ENCODE data around the gene CMIP. TPM values are rescaled to one million over a fixed set of nuclear protein-coding genes. Genes with fewer than 3 reads are reported as not detected.
A peak's percentile ranks its signal among the peaks of the same experiment; 100 is the strongest.

Gene CMIP
- total RNA-seq, 1 donor from 2014 or later, result 46.6 TPM

DNA sequence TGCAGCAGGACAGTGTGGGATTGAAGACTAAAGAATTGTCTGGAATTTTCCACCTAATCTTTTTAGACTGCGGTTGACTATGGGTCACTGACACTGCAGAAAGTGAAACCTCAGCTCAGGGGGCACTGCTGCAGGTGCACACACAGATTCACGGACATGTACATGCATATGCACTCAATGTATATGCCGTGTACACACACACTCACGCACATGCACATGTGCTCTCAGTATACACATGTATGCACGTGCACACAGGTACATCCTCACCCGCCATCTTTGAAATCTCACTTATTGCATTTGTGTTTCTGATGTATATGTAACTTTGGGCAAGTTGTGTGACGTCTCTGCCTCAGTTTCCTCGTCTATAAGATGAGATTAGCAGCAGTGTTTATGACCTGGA is 27.3 kb downstream of the CMIP start:
- Mint-ChIP-seq H3K4me1 (ENCODE audit: unreplicated experiment) (peaks cover 39% of the 10 kb centered on the region), H3K27ac (no peak overlapping the region), H3K36me3 (peaks cover 17% of the 10 kb centered on the region), H3K27me3 (no peaks in the 10 kb centered on the region), H3K4me3 (no peak overlapping the region), H3K9me3 (no peaks in the 10 kb centered on the region)
- DNase-seq (ENCODE audit: extremely low spot score, unreplicated experiment), result no peak
- TF ChIP-seq, protein P1, sequence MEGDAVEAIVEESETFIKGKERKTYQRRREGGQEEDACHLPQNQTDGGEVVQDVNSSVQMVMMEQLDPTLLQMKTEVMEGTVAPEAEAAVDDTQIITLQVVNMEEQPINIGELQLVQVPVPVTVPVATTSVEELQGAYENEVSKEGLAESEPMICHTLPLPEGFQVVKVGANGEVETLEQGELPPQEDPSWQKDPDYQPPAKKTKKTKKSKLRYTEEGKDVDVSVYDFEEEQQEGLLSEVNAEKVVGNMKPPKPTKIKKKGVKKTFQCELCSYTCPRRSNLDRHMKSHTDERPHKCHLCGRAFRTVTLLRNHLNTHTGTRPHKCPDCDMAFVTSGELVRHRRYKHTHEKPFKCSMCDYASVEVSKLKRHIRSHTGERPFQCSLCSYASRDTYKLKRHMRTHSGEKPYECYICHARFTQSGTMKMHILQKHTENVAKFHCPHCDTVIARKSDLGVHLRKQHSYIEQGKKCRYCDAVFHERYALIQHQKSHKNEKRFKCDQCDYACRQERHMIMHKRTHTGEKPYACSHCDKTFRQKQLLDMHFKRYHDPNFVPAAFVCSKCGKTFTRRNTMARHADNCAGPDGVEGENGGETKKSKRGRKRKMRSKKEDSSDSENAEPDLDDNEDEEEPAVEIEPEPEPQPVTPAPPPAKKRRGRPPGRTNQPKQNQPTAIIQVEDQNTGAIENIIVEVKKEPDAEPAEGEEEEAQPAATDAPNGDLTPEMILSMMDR (conservative IDR thresholded peaks at IDR 0.05), result no peak

DNA sequence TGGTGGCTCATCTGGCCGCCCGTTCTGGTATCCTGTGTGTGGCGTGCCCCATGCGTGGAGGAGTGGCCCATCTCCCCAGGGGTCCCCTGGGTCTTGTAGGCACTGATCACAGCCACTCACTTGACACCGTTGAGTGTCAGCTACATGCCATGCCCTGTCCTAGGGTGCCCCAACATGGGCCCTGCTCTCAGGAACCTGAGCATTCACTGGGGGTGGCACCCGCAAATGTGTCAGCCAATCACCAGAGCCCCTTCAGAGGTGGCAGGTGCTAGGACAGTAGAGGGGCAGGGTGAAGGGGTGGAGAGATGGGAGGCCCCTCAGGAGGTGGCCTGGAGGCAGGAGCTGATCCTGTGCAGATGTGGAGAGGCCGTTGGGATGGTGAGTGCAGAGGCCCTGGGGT is 27.8 kb downstream of the CMIP start:
- H3K27ac Mint-ChIP-seq, result no peak overlapping the region
- H3K9me3 Mint-ChIP-seq, result no peaks in the 10 kb centered on the region

DNA sequence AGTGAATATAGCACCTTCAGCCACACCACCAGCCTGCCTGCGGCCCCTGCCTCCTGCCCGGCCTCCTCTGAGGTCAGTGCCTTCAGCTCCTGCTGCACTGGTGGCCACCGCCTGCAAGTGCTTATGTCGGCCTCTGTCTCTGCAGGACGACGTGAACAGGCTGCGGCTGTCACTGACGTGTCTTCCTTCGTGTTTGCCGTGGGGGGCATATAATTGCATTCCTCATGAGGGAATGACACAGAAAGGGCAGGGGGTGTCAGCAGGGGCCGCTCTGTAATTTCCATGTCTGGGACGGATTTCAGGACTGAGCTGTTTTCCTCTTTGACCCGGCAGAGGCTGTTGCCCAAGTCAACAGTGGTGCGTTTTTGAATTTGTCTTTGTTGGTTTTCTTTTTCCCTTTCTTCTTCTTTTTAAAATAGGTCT is 28.5 kb downstream of the CMIP start:
- H3K27ac Mint-ChIP-seq, result peak overlapping the region; percentile 29
- peaks cover 40% of the 10 kb centered on the region for H3K4me1 Mint-ChIP-seq (ENCODE audit: unreplicated experiment)
- DNase-seq (ENCODE audit: extremely low spot score, unreplicated experiment), result no peak
- H3K9me3 Mint-ChIP-seq, result no peaks in the 10 kb centered on the region
- TF ChIP-seq, protein P1 (conservative IDR thresholded peaks at IDR 0.05), result no peak
- H3K36me3 Mint-ChIP-seq, result peaks cover 17% of the 10 kb centered on the region
- H3K4me3 Mint-ChIP-seq, result no peak overlapping the region
- no peaks in the 10 kb centered on the region for H3K27me3 Mint-ChIP-seq

More for the DNA sequence above, 27.8 kb downstream of the CMIP start:
- Mint-ChIP-seq H3K27me3 (no peaks in the 10 kb centered on the region), H3K4me3 (no peak overlapping the region), H3K4me1 (ENCODE audit: unreplicated experiment) (peaks cover 39% of the 10 kb centered on the region), H3K36me3 (peaks cover 17% of the 10 kb centered on the region)
- TF ChIP-seq, protein P1 (conservative IDR thresholded peaks at IDR 0.05), result no peak
- no peak for DNase-seq (ENCODE audit: extremely low spot score, unreplicated experiment)

DNA sequence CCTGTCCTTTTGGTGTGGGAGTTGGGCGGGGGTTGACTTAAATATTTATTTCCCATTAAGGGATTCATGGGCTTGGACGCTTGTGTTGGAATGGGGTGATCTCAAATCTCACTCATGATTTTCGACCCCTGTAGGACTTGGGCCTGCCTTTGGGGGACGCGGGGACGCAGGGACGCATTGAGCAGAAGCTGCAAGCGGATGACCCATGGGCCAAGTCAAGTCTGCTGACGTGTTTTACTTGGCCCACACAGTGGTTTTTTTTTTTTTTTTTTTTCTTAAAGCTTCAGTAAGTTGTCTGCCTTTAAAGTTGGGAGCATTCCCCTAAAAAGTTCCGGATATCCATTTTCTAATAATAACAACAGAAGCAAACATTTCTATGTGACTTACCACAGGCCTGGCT is 28.9 kb downstream of the CMIP start:
- Mint-ChIP-seq H3K27me3 (no peaks in the 10 kb centered on the region), H3K4me3 (no peak overlapping the region), H3K27ac (peak overlapping the region; percentile 29), H3K9me3 (no peaks in the 10 kb centered on the region), H3K36me3 (peaks cover 17% of the 10 kb centered on the region), H3K4me1 (ENCODE audit: unreplicated experiment) (peaks cover 42% of the 10 kb centered on the region)
- TF ChIP-seq, protein P1 (conservative IDR thresholded peaks at IDR 0.05), result no peak
- DNase-seq (ENCODE audit: extremely low spot score, unreplicated experiment), result no peak

DNA sequence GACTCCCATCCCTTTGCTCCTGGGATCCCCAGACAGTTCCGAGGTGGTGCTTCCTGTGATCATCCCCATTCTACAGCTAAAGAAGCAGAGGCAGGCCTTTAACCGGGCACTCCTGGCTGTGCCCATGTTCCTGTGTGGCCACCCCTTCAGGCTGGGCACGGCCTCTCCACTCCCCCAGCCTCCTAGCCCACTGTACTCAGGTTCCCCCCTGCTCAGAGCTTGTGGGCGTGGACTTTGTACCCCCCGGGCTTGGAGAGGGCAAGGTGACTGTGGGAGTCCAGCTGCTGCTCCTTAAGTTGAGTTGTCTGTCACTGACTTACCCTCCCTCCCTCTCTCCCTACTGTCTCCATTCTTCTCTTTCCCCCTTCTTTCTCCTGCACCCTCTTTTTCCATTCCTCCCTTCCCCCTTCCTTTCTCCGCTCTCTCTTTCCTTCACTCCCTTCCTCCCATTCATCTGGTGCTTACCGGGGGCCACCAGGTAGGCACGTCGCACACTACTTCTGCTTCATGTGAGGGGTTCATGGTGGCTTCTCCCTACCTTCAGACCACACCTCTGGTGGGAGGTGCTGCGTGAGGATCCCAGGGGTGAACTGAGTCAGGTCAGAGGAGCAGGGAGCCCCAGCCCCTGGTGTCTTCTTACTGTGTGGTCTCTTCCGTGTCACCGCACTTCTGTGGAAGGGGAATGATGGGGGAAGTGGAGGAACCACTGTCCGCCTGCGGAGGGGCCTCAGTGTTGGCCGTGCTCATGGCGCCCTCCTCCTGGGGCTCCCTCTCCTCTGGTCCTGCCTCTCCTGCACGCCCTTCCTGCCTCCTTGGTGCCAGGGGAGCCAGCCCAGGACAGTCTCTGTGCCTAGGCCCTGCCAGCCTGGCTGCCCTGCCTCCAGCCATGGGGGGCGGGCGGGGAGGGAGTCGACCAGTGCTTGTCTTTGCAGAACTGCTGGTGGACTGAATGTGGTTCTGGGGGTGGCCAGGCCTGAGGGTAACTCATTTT is 29.7 kb downstream of the CMIP start:
- no peaks in the 10 kb centered on the region for H3K9me3 Mint-ChIP-seq
- peaks cover 18% of the 10 kb centered on the region for H3K36me3 Mint-ChIP-seq
- no peak overlapping the region for H3K27ac Mint-ChIP-seq
- TF ChIP-seq, protein P1 (conservative IDR thresholded peaks at IDR 0.05), result no peak
- H3K4me3 Mint-ChIP-seq, result no peak overlapping the region
- no peaks in the 10 kb centered on the region for H3K27me3 Mint-ChIP-seq
- peaks cover 47% of the 10 kb centered on the region for H3K4me1 Mint-ChIP-seq (ENCODE audit: unreplicated experiment)
- no peak for DNase-seq (ENCODE audit: extremely low spot score, unreplicated experiment)
